Upper lobe of left lung (tissue), 4 donors: ENCODE measurements around the gene MLLT3.

Experiments
- EP300 ChIP-seq, 4 donors: sonication (generic); formaldehyde crosslinking; IDR thresholded peaks; one replicate each; pipeline ENCODE4 v1.5.1; 2017; ENCODE audit warnings: antibody characterized with exemption in 4 of 4, control low read depth in 2 of 4
- POLR2A ChIP-seq, 4 donors: fragments of 450-650 bp; IDR thresholded peaks; one replicate each; pipeline ENCODE4 v1.5.1; 2016 to 2017; ENCODE audit warnings: antibody characterized with exemption in 4 of 4, mild to moderate bottlenecking in 2 of 4
- POLR2AphosphoS5 ChIP-seq, 2 donors: sonication (generic); formaldehyde crosslinking; IDR thresholded peaks; one replicate each; pipeline ENCODE4 v1.5.1; 2017; ENCODE audit warnings: antibody characterized with exemption in 2 of 2
- TF ChIP-seq, protein P1 (sequence below), 6 experiments: fragments of 450-650 bp in 4 of 6; fragments of 200-600 bp in 2 of 6; sonication (generic) in 2 of 6; IDR thresholded peaks; one replicate each; pipeline ENCODE4 v1.5.1; 2016 to 2019; ENCODE audit warnings: antibody characterized with exemption in 6 of 6

DNA sequence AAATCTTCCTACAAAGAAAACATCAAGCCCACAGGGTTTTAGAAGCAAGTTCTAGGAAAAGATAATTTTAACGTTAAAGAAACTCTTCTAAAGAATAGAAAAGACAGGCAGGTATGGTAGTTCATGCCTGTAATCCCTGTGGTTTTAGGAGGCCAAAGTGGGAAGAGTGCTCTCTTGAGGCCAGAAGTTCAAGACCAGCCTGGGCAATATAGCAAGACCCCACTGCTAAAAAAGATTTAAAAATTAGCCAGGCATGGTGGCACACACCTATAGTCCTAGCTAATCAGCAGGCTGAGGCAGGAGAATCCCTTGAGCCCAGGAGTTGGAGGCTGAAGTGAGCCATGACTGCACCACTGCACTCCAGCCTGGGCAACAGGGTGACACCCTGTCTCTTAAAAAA is 193.3 kb downstream of the MLLT3 start:
- TF ChIP-seq, protein P1, sequence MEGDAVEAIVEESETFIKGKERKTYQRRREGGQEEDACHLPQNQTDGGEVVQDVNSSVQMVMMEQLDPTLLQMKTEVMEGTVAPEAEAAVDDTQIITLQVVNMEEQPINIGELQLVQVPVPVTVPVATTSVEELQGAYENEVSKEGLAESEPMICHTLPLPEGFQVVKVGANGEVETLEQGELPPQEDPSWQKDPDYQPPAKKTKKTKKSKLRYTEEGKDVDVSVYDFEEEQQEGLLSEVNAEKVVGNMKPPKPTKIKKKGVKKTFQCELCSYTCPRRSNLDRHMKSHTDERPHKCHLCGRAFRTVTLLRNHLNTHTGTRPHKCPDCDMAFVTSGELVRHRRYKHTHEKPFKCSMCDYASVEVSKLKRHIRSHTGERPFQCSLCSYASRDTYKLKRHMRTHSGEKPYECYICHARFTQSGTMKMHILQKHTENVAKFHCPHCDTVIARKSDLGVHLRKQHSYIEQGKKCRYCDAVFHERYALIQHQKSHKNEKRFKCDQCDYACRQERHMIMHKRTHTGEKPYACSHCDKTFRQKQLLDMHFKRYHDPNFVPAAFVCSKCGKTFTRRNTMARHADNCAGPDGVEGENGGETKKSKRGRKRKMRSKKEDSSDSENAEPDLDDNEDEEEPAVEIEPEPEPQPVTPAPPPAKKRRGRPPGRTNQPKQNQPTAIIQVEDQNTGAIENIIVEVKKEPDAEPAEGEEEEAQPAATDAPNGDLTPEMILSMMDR (IDR thresholded peaks at IDR 0.05): no peak
- TF ChIP-seq POLR2A (IDR thresholded peaks at IDR 0.05) (no peak), POLR2AphosphoS5 (IDR thresholded peaks at IDR 0.05) (no peak), EP300 (IDR thresholded peaks at IDR 0.05) (no peak)
